Sigmoid colon (tissue), 7 donors: ENCODE data around the gene SLC12A8. TPM values are rescaled to one million over a fixed set of nuclear protein-coding genes. Genes with fewer than 3 reads are reported as not detected.

ENCODE experiments used
- DNase-seq: peaks from one replicate; pipeline ENCODE4 v3.0.0-alpha.2; 2019
- H3K27ac ChIP-seq, 4 donors: fragments of 200-600 bp; sonication (generic); one replicate each; pipeline ENCODE4 v1.5.1; 2016 to 2019; ENCODE audit warnings: mild to moderate bottlenecking in 1 of 4
- H3K27me3 ChIP-seq, 3 donors: fragments of 200-600 bp; sonication (generic); one replicate each; pipeline ENCODE4 v1.5.1; 2019; ENCODE audit warnings: mild to moderate bottlenecking in 1 of 3
- H3K36me3 ChIP-seq, 4 donors: fragments of 200-600 bp; sonication (generic); one replicate each; pipeline ENCODE4 v1.5.1; 2016 to 2019
- H3K4me1 ChIP-seq, 4 donors: fragments of 200-600 bp; sonication (generic); one replicate each; pipeline ENCODE4 v1.5.1; 2017 to 2019
- H3K4me3 ChIP-seq, 4 donors: fragments of 200-600 bp; sonication (generic); one replicate each; pipeline ENCODE4 v1.5.1; 2017 to 2019; ENCODE audit warnings: mild to moderate bottlenecking in 2 of 4, moderate library complexity in 1 of 4
- H3K9me3 ChIP-seq, 4 donors: fragments of 200-600 bp in 3 of 4; sonication (generic) in 3 of 4; one replicate each; pipeline versions ENCODE4 v1.5.1 to v1.6.1; 2013 to 2019
- EP300 ChIP-seq, 4 donors: sonication (generic); formaldehyde crosslinking; IDR thresholded peaks; one replicate each; pipeline ENCODE4 v1.6.1; 2017; ENCODE audit warnings: antibody characterized with exemption in 4 of 4
- POLR2A ChIP-seq, 2 donors: fragments of 450-650 bp; IDR thresholded peaks; one replicate each; pipeline ENCODE4 v1.6.1; 2016; ENCODE audit warnings: antibody characterized with exemption in 2 of 2, mild to moderate bottlenecking in 2 of 2, moderate library complexity in 2 of 2
- POLR2AphosphoS5 ChIP-seq, 4 donors: sonication (generic); formaldehyde crosslinking; IDR thresholded peaks; one replicate each; pipeline ENCODE4 v1.6.1; 2017; ENCODE audit warnings: antibody characterized with exemption in 4 of 4
- WGBS, 2 donors: extraction: QIAGEN DNeasy Blood & Tissue Kit; methylation state at CpG; one replicate each; pipeline ENCODE4 v1.1.7; 2013; 5-methylcytosine and 5-hydroxymethylcytosine counted together
- intact Hi-C: fragments of 100-400 bp; cut with DNase I; formaldehyde crosslinking; loops from one replicate; pipeline ENCODE4 v1.15.1; 2023
- polyA plus RNA-seq, 3 donors: library from polyadenylated mRNA; stranded (reverse); fragments of 200-250 nt; gene quantifications; one replicate each; pipeline ENCODE4 v1.2.3, GENCODE V29; 2013
- total RNA-seq, 4 donors: library from RNA; depleted of rRNA; stranded (reverse); fragments of >200 nt; gene quantifications; one replicate each; pipeline ENCODE4 v1.1.0, GENCODE V29; 2016
- TF ChIP-seq, protein P1 (sequence below), 4 experiments: fragments of 450-650 bp in 3 of 4; fragments of 200-600 bp in 1 of 4; IDR thresholded peaks; one replicate each; pipeline ENCODE4 v1.5.1; 2016 to 2019; ENCODE audit warnings: antibody characterized with exemption in 4 of 4, mild to moderate bottlenecking in 3 of 4, moderate library complexity in 2 of 4
- donor health status: healthy with polysubstance abuse.
- donor health status: Bipolar disorder and iron deficiency.
- donor health status: healthy.

SLC12A8 gene
- total and polyA plus RNA-seq, 7 donors: 0.33 to 6.3 (median 1.7) TPM; not detected in 3

DNA sequence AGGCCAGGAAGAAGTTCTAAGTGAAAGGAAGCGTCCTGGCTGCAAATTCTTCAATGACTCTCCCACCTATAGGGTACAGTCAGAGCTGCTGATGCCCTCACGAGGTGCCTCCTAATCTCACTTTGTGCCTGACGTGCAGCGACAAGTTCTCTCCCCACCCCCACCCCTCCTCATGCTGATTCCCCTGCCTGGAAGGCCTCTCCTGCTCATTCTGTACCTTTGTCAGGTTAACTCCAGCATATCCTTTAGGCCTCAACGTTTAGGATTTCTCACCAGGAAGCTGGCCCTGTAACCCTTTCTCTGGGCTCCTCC is 25.0 kb downstream of the SLC12A8 start:
- TF ChIP-seq POLR2A (IDR thresholded peaks at IDR 0.05) (no peak), POLR2AphosphoS5 (IDR thresholded peaks at IDR 0.05) (no peak), EP300 (IDR thresholded peaks at IDR 0.05) (no peak)
- TF ChIP-seq, protein P1, sequence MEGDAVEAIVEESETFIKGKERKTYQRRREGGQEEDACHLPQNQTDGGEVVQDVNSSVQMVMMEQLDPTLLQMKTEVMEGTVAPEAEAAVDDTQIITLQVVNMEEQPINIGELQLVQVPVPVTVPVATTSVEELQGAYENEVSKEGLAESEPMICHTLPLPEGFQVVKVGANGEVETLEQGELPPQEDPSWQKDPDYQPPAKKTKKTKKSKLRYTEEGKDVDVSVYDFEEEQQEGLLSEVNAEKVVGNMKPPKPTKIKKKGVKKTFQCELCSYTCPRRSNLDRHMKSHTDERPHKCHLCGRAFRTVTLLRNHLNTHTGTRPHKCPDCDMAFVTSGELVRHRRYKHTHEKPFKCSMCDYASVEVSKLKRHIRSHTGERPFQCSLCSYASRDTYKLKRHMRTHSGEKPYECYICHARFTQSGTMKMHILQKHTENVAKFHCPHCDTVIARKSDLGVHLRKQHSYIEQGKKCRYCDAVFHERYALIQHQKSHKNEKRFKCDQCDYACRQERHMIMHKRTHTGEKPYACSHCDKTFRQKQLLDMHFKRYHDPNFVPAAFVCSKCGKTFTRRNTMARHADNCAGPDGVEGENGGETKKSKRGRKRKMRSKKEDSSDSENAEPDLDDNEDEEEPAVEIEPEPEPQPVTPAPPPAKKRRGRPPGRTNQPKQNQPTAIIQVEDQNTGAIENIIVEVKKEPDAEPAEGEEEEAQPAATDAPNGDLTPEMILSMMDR (IDR thresholded peaks at IDR 0.05): no peak
- H3K36me3 ChIP-seq: no peaks in the 10 kb centered on the region
- no peak for DNase-seq
- peaks cover 0 to 15% (median 12%) of the 10 kb centered on the region in 4 donors for H3K4me1 ChIP-seq
- no peaks in the 10 kb centered on the region for H3K9me3 ChIP-seq
- intact Hi-C loops: no loop called here
- H3K27ac ChIP-seq: no peak overlapping the region
- no peak overlapping the region for H3K4me3 ChIP-seq
- no peaks in the 10 kb centered on the region for H3K27me3 ChIP-seq
- WGBS, 2 donors: 85 to 86% methylated on average over 5 of the region's 5 CpGs

DNA sequence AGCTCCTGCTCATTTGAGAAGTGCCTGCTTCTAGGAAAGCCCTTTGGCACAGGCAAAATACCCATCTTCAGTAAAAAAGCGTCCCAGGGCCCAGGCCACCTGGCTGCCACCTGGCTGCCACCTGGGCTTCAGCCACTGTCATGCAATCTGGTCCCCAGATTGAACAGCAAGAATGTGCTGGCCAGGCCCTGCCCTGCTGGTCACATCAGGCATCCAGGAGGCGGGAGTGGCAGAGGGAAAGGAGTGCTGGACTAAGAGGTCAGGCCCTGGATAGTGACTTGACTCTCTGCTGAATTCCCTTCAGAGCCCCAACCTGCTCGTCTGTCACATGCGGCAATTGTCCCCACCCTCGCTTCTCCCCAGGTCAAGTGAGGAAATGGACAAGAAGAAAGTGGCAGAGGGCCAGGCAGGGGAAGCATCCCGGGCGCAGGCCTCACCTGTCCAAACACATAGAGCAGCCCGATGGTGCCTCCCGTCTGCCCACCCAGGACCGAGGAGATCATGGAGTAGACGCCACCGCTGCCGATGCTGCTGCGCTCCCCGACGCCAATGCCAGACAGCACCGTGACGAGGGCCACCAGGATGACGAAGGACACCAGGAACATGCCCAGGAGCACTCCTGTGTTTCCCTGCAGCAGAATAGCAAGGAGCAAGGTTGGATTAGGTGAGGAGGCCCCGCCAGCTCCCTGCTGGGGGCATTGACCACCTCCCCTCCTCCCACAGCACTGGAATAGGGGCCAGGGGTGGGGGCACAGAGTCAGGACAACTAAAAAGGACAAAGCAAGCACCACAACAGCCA is 25.5 kb downstream of the SLC12A8 start:
- no peaks in the 10 kb centered on the region for H3K27me3 ChIP-seq
- no peak for DNase-seq
- 93 to 96% methylated on average over 20 of the region's 20 CpGs for WGBS, 2 donors
- H3K36me3 ChIP-seq: no peaks in the 10 kb centered on the region
- H3K27ac ChIP-seq: peak overlapping the region in 2 of 4 donors; percentile 7 to 25
- intact Hi-C loops: no loop called here
- no peak overlapping the region for H3K4me3 ChIP-seq
- no peaks in the 10 kb centered on the region for H3K9me3 ChIP-seq
- peaks cover 0 to 15% (median 12%) of the 10 kb centered on the region in 4 donors for H3K4me1 ChIP-seq
- TF ChIP-seq EP300 (IDR thresholded peaks at IDR 0.05) (no peak), POLR2A (IDR thresholded peaks at IDR 0.05) (no peak), POLR2AphosphoS5 (IDR thresholded peaks at IDR 0.05) (no peak)
- TF ChIP-seq, protein P1 (IDR thresholded peaks at IDR 0.05): no peak

DNA sequence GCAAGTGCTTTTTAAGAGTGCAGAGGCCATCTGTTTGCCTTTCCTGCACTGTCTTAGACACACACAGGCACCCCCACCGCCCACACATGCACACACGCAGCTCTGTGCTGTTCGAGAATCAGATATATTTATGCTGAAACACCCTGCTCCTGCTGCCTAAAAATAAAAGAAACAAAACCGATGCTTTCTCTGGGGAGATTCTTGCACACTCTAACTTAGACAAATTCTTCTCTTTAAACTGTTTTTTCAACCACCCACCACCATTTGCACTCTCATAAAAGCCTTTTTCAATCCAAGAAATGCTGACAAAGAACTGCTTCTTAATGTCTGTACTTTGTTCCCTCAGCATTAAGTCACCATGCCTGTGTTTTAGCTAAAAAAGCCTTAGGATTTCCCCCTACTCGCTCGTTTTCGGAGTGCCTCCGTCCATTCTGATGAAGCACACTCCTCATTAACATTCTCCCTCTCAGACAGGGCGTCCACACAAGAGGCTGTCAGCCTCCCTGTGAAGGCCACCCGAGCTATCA is 26.2 kb downstream of the SLC12A8 start:
- Histone ChIP-seq H3K27ac (peak overlapping the region in 2 of 4 donors; percentile 7 to 25), H3K4me1 (peaks cover 0 to 15% (median 12%) of the 10 kb centered on the region in 4 donors), H3K9me3 (no peaks in the 10 kb centered on the region), H3K4me3 (no peak overlapping the region), H3K36me3 (no peaks in the 10 kb centered on the region), H3K27me3 (no peaks in the 10 kb centered on the region)
- 58 to 79% methylated on average over 10 of the region's 10 CpGs for WGBS, 2 donors
- TF ChIP-seq POLR2A (IDR thresholded peaks at IDR 0.05) (no peak), EP300 (IDR thresholded peaks at IDR 0.05) (no peak), POLR2AphosphoS5 (IDR thresholded peaks at IDR 0.05) (no peak)
- TF ChIP-seq, protein P1 (IDR thresholded peaks at IDR 0.05): no peak
- intact Hi-C loops: no loop called here
- no peak for DNase-seq

DNA sequence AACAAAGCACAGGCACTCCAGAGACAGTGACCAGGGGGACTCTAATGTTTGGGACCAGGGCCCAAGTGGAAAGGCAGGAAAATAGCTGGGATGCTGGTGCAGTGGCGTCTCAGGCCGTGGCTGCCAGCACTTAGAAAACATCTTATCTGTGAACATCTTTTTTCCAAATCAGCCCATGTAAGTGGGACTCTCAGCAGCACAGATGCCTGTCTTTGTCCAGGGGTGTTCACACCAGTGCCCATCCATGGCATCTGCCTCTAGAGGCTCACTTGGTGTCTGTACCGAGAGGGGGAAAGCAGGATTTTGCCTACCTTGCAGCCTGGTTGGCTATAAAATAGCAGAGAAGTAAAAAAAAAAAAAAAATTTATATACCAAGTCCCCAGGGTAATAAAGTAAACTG is 26.7 kb downstream of the SLC12A8 start:
- H3K27me3 ChIP-seq: no peaks in the 10 kb centered on the region
- no peak for TF ChIP-seq EP300 (IDR thresholded peaks at IDR 0.05)
- intact Hi-C loops: no loop called here

DNA sequence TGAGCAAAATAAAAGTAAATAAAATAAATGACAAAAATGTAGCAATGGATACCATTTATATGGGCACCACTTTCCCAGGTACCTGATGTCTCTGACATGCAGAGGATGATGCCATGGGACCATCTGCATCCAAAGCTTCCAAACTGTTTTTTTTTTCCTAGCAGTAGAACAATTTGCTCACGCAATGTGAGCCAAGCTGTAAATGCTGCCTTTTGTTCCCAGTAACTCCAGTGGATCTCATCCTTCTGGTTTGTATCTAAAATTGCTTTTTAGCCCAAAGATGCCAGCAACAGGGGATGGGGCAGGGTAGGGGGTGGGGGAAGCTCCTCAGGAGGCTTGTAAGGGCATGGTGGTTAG is 32.7 kb downstream of the SLC12A8 start:
- TF ChIP-seq POLR2A (IDR thresholded peaks at IDR 0.05) (no peak), EP300 (IDR thresholded peaks at IDR 0.05) (no peak), POLR2AphosphoS5 (IDR thresholded peaks at IDR 0.05) (no peak)
- TF ChIP-seq, protein P1 (IDR thresholded peaks at IDR 0.05): no peak
- 94 to 95% methylated on average over 1 of the region's 1 CpG for WGBS, 2 donors

More for the DNA sequence above, 26.7 kb downstream of the SLC12A8 start:
- no peak for DNase-seq
- no peaks in the 10 kb centered on the region for H3K36me3 ChIP-seq
- no peaks in the 10 kb centered on the region for H3K9me3 ChIP-seq
- WGBS, 2 donors: 75 to 86% methylated on average over 3 of the region's 3 CpGs
- peaks cover 0 to 15% (median 12%) of the 10 kb centered on the region in 4 donors for H3K4me1 ChIP-seq
- no peak overlapping the region for H3K4me3 ChIP-seq
- H3K27ac ChIP-seq: peak overlapping the region in 1 of 4 donors; percentile 25

More for the DNA sequence above, 32.7 kb downstream of the SLC12A8 start:
- Histone ChIP-seq H3K9me3 (no peaks in the 10 kb centered on the region), H3K4me1 (no peaks in the 10 kb centered on the region), H3K36me3 (no peaks in the 10 kb centered on the region), H3K27me3 (no peaks in the 10 kb centered on the region), H3K4me3 (no peak overlapping the region), H3K27ac (no peak overlapping the region)
- intact Hi-C loops: no loop called here
- no peak for DNase-seq
